HG03378 (cell line): ENCODE data around the gene UCMA.
"Not testable (repeated sequence)": the region's sequence is repeated elsewhere in the genome, so short reads cannot be mapped to it uniquely, and the experiment has no call there.

Experiments
- ATAC-seq: cut with Tn5 transposase; IDR thresholded peaks from one replicate; pipeline ENCODE4 v1.9.1; 2021; ENCODE audit warnings: mild to moderate bottlenecking, moderate library complexity; ENCODE audit not compliant: unreplicated experiment

Gene UCMA

DNA sequence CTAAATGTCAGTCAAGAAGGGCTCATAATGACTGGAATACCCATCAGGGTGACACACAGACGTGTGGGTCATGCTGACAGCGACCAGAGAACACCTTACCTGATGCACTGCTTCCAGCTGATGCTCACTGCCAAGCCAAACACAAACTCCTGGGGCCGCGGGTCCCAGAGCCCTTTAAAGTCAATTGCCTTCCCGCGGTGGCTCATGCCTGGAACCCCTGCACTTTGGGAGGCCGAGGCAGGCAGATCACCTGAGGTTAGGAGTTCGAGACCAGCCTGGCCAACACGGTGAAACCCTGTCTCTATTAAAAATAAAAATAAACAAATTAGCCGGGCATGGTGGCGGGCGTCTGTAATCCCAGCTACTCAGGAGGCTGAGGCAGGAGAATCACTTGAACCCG lies 562 bp upstream of the UCMA start:
- not testable (repeated sequence) for ATAC-seq

DNA sequence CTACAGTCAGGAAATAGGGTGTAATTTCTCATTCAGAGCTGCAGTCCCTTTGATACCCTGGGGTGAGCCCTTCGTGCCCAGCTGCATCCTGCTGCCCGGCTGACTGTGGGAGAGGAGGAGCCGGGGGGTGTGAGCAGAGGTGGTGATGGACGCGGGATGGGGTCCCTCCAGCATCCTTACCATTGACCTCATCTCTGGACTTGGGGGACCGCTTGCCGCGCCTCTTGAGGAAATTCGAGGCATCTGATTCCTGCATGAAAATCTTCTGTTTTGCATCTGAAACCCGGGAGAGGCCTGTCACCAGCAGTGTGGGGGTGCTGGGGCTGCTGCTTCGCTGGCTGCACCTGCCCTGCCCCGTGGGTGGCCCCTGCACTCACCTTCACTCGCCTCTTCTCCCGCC lies 816 bp downstream of the UCMA start:
- no peak for ATAC-seq

DNA sequence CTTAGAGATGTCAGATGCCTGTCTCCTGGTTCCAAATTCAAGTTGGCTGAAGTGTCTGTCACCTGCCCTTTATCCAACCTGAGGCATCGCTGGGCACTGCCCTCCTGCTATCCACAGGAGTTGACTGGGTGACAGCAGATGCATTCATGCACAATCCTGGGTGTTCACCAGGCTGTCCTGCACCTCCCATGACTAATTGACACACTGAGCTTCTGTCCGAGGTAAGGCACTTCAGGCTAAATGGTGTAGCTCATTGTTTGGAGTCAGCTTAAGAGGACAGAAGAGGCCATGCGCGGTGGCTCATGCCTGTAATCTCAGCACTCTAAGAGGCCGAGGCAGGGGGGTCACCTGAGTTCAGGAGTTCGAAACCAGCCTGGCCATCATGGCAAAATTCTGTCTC lies 2.4 kb downstream of the UCMA start:
- no peak for ATAC-seq

DNA sequence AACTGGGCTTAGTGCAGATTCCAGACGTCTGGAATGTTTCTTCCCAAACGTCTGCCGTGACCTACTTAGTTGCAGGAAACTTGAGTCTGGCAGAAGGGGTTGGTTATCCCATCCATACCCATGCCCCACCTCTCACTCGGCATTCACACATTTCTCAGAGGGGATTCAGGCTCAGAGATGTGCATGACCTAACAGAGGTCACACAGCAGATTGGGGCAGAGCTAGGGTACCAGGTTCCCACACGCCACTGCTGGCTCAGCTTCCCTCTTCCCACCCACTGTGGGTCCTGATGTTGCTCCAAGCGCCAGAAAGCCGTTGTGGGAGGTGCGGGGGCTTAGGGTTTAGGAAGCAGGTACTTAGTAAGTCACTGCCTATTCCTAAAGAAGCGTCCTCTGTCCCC lies 3.0 kb downstream of the UCMA start:
- no peak for ATAC-seq

DNA sequence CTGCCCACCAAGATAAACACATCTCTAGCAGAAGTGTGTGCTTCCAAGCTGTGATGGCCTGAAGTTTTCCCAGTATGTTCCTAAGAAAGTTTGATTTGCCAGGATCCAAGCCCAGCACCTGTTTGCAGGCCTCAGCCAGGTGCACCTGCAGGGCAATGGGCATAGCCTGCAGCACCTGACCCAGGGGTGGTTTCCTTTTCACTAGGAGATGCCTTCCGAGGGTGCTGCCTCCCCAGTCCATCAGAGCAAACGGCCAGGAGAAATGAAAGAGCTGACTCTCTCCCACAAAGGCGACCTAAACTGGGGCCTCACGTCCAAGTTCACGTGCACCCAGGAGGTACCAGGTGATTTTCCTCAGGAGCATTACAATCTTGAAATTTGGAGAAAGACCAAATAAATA lies 7.1 kb downstream of the UCMA start:
- ATAC-seq = no peak

DNA sequence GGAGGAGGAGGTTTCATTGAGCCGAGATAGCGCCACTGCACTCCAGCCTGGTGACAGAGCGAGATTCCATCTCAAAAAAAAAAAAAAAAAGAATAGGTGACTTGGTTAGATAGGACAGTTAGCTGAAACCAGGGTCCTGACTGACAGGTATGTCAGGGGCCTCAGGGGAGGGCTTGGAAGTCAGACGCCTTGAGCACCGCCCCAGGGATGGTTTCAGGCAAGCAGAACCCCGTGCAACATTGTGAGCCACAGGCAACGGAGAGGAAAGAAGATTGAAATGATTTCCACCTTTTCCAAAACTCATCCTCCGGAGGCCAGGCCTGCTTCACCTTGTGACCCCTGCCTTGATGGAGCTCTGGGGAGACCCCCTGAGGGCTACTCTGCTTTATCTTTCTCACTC lies 8.6 kb downstream of the UCMA start:
- no peak for ATAC-seq

DNA sequence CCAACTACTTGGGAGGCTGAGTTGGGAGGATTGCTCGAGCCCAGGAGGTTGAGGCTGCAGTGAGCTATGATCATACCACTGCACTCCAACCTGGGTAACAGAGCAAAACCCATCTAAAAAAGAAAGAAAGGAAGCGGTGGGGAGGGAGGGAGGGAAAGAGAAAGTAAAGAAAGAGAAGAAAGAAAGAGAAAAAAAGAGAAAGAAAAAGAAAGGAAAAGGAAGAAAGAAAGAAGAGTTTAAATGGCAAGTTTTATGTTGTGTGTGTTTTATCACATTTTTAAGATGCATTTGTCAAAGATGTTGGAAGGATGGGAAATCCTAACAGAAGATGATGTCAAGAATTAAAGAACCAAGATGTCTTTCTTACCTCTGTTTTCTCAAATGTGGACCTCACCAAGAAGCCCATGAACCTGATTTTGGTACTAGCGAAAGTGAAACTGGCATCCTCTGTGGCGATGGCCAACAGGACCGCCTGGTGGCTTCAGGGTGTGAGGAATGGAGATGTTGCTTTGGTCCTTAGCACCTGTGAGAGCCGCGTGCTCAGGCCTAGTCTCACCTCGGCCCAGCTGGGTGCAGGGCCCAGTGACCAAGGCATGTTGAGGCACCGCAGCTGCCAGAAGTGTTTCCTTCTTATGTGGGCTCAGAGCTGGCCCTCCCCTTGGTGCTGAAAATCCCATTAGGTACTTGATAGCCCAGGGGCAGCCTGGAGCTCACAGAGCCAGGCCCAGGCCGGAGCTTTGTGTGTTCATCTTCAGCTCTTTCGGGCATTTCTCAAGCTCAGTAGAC lies 9.8 kb downstream of the UCMA start:
- no peak for ATAC-seq

DNA sequence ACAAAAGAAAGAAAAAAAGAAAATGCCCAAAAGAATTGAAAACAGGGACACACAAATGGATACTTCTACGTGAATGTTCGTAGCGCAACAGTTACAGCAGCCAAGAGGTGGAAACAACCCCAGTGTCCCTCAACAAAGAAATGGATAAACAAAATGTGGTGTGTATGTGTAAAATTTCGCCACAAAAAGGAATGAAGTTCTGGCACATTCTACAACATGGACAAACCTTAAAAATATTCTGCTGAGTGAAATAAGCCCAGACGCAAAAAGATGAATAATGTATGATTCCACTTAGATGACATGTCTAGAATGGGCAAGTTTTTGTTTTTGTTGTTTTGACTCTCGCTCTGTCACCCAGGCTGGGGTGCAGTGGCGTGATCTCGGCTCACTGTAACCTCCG lies 10.9 kb downstream of the UCMA start:
- no peak for ATAC-seq

DNA sequence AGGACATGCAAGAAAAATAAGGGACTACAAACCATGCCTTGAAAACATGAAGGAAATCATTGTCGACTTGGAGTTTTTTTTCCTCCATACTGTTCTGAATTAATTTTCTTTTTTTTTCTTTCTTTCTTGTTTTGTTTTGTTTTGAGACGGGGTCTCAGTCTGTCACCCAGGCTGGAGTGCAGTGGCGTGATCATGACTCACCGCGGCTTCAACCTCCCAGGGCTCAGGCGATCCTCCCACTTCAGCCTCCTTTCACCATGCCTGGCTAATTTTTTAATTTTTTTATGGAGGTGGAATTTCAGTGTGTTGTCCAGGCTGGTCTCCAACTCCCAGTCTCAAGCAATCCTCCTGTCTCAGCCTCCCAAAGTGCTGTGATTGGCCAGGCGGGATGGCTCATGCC lies 11.6 kb downstream of the UCMA start:
- ATAC-seq = no peak

DNA sequence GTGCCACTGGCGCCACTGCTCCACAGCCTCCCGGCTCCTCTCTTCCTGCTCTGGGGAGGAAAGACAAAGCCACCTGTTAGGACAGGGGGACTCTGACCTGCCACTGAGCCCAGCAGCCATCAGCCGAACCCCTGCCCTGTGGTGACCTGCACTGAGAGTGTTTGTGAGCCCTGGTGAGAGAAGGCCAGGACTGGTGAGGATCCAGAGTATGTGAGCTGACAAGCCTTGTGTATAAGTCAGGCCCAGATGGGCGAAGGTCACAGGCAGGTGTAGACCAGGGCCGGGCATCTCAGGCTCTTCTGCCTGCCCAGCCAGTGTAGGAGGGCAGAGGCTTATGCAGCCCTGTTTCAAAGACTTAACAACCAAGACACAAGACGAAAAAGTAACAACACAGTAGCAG lies 12.0 kb downstream of the UCMA start:
- ATAC-seq = no peak

DNA sequence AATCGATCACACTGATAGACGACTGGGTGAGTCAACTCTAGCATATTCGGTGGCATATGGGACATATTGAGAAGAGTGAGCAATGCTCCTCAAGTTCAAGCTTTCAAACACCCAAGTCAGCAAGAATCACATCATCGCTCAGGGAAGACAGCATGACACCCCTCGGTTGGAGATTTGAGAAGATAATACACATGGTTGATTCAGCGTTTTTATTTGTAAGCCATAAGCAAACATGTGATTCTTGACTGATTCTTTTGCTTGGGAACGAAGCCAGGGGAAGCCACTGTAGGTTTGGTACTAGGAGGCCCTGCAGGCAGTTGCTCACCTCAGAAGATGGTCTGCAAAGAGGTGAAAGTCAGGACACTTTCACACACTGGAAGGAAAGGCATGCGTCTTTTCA lies 12.6 kb downstream of the UCMA start:
- ATAC-seq = no peak

DNA sequence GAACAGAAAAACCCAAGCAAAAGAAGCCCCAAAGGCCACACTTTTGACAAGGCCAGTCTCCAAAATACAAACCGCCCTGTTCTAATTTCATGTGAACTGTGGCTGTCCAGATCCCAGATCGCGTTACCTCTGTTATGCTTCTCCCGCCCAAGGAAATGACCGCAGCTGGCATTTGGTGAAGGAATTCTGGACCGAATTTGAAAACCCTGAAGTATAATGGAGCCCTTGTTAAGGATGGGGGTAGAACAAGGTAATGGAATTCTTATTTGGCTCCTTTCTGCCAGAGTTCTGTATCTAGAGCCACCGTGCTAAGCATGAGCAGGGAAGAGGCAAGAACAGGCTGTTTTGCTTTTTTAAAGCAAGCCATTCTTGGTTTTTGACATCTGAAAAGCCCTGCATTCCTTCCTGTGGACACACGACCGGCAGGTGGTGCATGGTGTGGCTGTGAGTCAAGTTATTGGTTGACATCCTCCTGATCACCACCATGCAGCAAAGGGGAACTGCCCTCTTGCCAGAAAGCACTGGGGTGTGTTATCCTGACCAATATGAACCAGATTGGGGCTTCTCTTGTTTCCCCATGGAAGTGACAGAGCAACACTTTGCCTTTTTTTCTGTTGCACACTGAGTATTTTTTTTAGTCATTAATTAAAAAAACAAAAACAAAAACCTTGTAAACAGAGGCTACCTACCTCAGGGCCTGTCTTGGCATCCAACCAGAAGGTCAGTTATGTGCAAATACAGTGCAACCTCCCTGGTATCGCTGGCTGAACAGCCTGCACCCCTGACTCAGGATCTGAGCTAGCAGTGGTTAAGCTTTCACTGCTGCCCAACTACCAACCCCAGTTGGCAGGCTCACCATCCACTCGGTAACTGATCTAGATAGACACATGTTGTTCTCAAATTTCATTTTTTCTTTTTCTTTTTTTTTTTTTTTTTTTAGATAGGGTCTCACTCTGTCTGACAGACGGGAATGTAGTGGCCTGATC lies 14.2 kb downstream of the UCMA start:
- ATAC-seq = no peak

DNA sequence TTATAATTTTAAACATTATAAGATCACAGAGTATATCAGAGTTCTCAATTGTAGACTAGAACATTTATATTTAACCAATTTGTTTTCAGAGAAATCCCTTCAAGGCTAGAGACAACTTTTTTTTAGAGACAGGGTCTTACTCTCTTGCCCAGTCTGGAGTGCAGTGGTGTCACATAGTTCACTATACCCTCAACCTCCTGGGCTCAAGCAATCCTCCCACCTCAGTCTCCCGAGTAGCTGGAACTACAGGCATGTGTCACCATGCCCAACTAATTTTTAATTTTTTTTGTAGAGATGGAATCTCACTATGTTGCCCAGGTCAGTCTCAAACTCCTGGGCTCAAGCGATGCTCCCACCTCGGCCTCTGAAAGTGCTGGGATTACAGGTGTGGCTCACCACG lies 15.3 kb downstream of the UCMA start:
- no peak for ATAC-seq

DNA sequence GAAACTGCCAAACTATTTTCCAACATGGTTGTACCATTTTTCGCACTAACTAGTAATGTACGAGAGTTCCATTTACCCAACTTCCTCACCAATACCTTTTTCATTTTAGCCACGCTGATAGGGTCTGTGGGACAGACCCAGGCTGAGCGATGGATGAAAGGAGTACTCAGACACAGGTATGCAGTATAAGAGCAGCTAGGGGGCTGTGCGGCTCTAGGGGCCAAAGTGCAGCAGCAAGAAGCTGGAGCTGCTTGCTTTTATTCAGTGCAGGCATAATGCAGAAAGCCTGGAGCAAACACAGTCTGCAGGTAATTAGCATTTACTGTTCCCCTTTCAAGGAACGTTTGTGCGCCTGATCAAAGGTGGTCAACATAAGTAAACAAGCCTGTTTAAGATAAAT lies 21.0 kb downstream of the UCMA start:
- no peak for ATAC-seq

DNA sequence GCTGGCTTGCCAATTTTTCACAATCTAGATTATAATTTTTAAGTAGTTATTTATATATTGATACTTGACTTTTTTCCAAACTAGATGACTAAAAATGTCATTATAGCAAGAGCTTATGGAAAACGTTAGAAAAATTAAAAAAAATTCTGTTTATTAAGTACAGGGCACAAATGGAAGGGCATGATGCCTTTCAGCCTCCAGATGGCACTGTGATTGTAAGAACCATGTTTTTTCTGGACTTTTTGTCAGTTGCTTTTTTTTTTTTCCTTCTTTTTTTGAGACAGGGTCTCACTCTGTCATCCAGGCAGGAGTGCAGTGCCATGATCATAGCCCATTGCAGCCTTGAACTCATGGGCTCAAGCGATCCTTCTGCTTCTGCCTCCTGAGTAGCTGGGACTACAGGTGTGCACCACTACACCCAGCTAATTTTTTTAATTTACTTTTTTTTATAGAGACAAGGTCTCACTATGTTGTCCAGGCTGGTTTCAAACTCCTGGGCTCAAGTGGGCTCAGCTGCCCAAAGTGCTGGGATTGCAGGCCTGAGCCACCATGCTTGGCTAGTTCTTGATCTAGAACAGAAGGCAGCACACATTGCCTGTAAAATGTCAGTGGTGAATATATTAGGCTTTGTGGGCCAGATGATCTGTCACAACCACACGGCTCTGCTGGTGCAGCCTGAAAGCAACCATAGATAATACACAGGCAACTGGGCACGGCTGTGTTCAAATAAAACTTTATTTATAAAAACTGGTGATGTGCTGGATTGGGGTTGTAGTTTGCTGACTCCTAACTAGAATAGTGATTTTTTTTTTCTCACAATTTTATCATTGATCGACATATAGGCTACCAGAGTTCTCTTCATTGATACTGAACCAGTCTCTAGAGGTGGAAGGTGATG lies 27.4 kb downstream of the UCMA start:
- no peak for ATAC-seq

DNA sequence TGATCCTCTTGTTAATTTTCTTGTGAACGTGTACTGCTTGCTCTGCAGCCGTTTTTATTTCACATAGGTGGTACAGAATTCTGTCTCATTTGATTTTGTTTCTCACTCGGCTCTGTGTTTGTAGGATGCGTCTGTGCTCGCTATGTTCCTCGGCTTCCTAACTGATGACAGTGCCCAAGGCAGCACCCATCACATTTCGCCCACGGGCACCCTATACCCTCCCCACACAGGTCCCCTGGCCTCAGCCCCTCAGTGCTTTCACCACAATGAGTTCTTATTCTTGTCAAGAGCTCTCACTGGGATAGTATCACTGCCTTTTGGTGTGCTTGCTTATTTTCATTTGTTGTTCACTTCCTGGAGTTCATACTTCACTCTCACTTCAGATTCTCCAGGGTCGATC lies 28.1 kb downstream of the UCMA start:
- ATAC-seq = no peak

DNA sequence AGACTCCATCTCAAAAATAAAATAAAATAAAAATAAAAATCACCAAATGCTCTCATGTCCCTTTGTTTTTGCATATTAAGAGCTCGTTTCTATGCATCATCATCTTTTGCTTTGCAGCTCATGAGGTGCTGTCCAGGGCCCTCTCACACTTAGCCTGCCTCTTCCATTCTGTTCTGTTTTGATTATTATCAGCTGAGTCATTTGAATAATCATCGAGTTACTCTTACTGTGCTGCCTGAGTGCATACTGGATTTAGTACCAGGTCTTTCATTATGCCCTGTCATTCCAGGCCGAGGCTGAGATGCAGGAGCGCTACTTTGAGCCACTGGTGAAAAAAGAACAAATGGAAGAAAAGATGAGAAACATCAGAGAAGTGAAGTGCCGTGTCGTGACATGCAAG lies 33.0 kb downstream of the UCMA start:
- no peak for ATAC-seq

DNA sequence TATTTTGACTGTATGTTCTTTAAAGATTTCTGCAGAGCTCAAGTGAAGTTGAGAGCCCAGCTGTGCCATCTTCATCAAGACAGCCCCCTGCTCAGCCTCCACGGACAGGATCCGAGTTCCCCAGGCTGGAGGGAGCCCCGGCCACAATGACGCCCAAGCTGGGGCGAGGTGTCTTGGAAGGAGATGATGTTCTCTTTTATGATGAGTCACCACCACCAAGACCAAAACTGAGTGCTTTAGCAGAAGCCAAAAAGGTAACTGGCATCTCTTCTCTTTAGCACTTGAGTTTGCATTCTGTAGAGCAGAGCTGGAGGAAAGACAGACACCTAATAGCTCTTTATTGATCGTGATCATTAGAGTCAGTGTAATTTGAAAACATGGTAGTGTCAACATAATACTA lies 39.2 kb downstream of the UCMA start:
- no peak for ATAC-seq

DNA sequence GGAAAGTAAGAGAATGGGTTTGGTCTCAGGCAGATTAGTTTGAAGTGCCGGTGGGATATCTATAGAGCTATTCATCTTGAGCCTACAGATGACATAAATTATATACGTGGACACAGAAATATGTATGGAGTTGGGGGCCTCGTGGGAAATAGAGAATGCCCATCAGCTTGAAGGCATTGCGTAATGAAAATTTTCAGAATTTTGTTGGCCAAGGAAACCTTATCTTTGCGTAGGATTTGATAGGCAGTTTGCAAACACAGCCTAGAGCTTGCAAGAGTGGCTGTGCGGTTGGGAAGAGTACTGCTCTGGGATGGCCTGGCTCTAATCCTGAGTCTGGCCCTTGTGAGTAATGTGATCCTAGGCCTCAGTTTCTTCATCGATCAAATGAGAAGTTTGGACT lies 40.5 kb downstream of the UCMA start:
- ATAC-seq = no peak

DNA sequence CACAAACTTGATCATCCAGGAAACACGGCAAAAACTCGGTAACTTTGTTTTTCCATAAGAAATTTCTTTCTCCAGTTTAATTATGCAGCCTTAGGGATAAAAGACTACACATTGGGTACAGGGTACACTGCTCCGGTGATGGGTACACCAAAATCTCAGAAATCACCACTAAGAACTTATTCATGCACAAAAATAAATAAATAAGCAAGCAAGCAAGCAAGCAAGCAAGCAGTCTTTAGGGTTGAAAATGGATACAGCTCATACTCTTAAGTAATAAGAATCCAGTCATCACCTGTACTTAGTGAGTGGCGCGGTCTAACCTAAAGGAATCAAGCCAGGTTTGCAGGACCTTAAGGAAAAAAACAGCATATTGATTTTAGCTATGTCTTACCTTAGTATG lies 42.8 kb downstream of the UCMA start:
- no peak for ATAC-seq

DNA sequence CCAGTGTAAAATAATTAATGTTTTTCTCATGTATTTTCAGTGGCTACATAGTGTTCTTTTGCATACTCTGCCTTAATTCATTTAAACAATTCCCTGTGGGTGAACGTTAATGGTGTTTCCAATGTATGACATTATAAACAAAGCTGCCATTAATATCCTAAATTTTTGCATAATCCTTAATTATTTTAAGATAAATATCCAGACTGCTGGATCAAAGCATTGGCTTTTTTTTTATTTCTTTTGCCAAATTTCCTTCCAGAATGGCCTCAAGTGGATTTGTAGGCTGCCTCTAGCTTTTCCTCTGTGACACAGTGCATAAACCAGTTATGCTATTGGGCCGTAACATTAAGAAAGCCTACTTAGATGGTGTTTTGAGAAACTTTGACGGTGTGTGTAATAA lies 43.4 kb downstream of the UCMA start:
- ATAC-seq = no peak
